H1 (cell line): ENCODE measurements around the gene RAET1E. TPM values are rescaled to one million over a fixed set of nuclear protein-coding genes. Genes with fewer than 3 reads are reported as not detected.

ENCODE experiments used
- CTCF ChIA-PET: fragments of 300-600 bp; sonication (Branson Sonifier 250); formaldehyde crosslinking; loops from one replicate; lab custom pipeline; 2021; ENCODE audit not compliant: partially characterized antibody; lab: Charles Lee
- POLR2A ChIA-PET: fragments of 300-600 bp; sonication (Branson Sonifier 250); formaldehyde crosslinking; loops from one replicate; lab custom pipeline; 2021; ENCODE audit warnings: inconsistent platforms; ENCODE audit not compliant: partially characterized antibody; lab: Charles Lee
- DNase-seq, 2 experiments: peaks; one replicate each; pipeline versions ENCODE4 v3.0.0 to v3.0.0-alpha.2; 2010 to 2022; ENCODE audit warnings: low spot score in 2 of 2, low read depth in 1 of 2, mixed read lengths in 1 of 2
- FAIRE-seq: peaks from 2 replicates; lab custom pipeline; 2011; peaks lifted over from hg19 to GRCh38; lab: Jason Lieb, UNC
- H2AFZ ChIP-seq: 2 replicates; pipeline ENCODE4 v1.8.1; 2012; ENCODE audit warnings: low read length, inconsistent platforms
- H2AK5ac ChIP-seq: 2 replicates; pipeline ENCODE4 v1.6.1; 2013; ENCODE audit warnings: low read depth, low read length
- H2BK120ac ChIP-seq: replicated peaks from 2 replicates; pipeline ENCODE3; 2013; ENCODE audit warnings: low read depth, low read length, inconsistent platforms
- H2BK12ac ChIP-seq: 2 replicates; pipeline ENCODE4 v1.6.1; 2013; ENCODE audit warnings: low read depth, low read length
- H2BK15ac ChIP-seq: 2 replicates; pipeline ENCODE4 v1.6.1; 2013; ENCODE audit warnings: low read length
- H2BK20ac ChIP-seq: 2 replicates; pipeline ENCODE4 v1.6.1; 2013; ENCODE audit warnings: low read length
- H2BK5ac ChIP-seq: 2 replicates; pipeline ENCODE4 v1.6.1; 2013; ENCODE audit warnings: low read depth, low read length
- H3K14ac ChIP-seq: 2 replicates; pipeline ENCODE4 v1.6.1; 2013; ENCODE audit warnings: inconsistent platforms; ENCODE audit not compliant: insufficient read length
- H3K18ac ChIP-seq: 2 replicates; pipeline ENCODE4 v1.6.1; 2013; ENCODE audit warnings: low read length; ENCODE audit errors: extremely low read depth
- H3K23ac ChIP-seq: 2 replicates; pipeline ENCODE4 v1.6.1; 2013; ENCODE audit warnings: inconsistent platforms; ENCODE audit not compliant: insufficient read length
- H3K23me2 ChIP-seq: 2 replicates; pipeline ENCODE4 v1.6.1; 2013; ENCODE audit warnings: low read depth, low read length
- H3K27ac ChIP-seq: 2 replicates; pipeline ENCODE4 v1.6.1; 2011; ENCODE audit warnings: low read depth, low read length, inconsistent platforms
- H3K27me3 ChIP-seq, 4 experiments: replicated peaks in 1 of 4; 1 replicate in 1 of 4; 2 replicates in 3 of 4; pipeline versions ENCODE4 v1.6.1 to v1.8.1; 2011 to 2013; ENCODE audit warnings: low read length in 3 of 4, mild to moderate bottlenecking in 3 of 4, inconsistent platforms in 2 of 4, mixed read lengths in 2 of 4, moderate library complexity in 1 of 4; ENCODE audit not compliant: control insufficient read depth in 3 of 4, insufficient read depth in 3 of 4; ENCODE audit errors: extremely low read depth in 1 of 4
- H3K36me3 ChIP-seq, 4 experiments: 2 replicates each; pipeline versions ENCODE4 v1.6.1 to v1.8.1; 2011 to 2013; ENCODE audit warnings: mild to moderate bottlenecking in 4 of 4, low read length in 3 of 4, moderate library complexity in 2 of 4, control low read depth in 1 of 4, inconsistent platforms in 1 of 4; ENCODE audit not compliant: insufficient read depth in 4 of 4, control insufficient read depth in 2 of 4
- H3K4ac ChIP-seq: replicated peaks from 2 replicates; pipeline ENCODE3; 2013; ENCODE audit warnings: low read length, low read depth, mixed read lengths, inconsistent platforms; ENCODE audit not compliant: insufficient read length
- H3K4me1 ChIP-seq, 4 experiments: replicated peaks in 1 of 4; 1 replicate in 1 of 4; 2 replicates in 3 of 4; pipeline versions ENCODE4 v1.6.1 to v1.8.1; 2011 to 2013; ENCODE audit warnings: low read length in 3 of 4, inconsistent platforms in 2 of 4, mixed read lengths in 1 of 4; ENCODE audit not compliant: insufficient read depth in 4 of 4, control insufficient read depth in 3 of 4
- H3K4me2 ChIP-seq, 2 experiments: 2 replicates each; pipeline versions ENCODE4 v1.6.1 to v1.8.1; 2011 to 2013; ENCODE audit warnings: low read depth in 2 of 2, low read length in 2 of 2, control low read depth in 1 of 2, inconsistent platforms in 1 of 2, mild to moderate bottlenecking in 1 of 2; ENCODE audit not compliant: insufficient read depth in 1 of 2
- H3K4me3 ChIP-seq, 4 experiments: fragments of 200-600, 300-600 bp in 1 of 4; sonication (generic), shearing (Covaris generic), sonication (Bioruptor Twin) in 1 of 4; 2 replicates each; pipeline versions ENCODE4 v1.5.1 to v1.8.1; 2011 to 2016; ENCODE audit warnings: low read length in 4 of 4, low read depth in 3 of 4, control low read depth in 2 of 4, inconsistent platforms in 2 of 4, mild to moderate bottlenecking in 2 of 4, mixed read lengths in 1 of 4, moderate library complexity in 1 of 4; ENCODE audit not compliant: insufficient read depth in 2 of 4; ENCODE audit errors: extremely low read depth in 1 of 4
- H3K56ac ChIP-seq: replicated peaks from 2 replicates; pipeline ENCODE3; 2013; ENCODE audit warnings: low read depth, mild to moderate bottlenecking, mixed read lengths, low read length, inconsistent platforms; ENCODE audit not compliant: insufficient read length
- H3K79me1 ChIP-seq: 2 replicates; pipeline ENCODE4 v1.6.1; 2013; ENCODE audit warnings: low read depth, low read length, control low read depth
- H3K79me2 ChIP-seq, 2 experiments: 2 replicates each; pipeline versions ENCODE4 v1.6.1 to v1.8.1; 2012 to 2013; ENCODE audit warnings: low read length in 2 of 2, mild to moderate bottlenecking in 2 of 2, inconsistent platforms in 1 of 2; ENCODE audit not compliant: insufficient read depth in 2 of 2, control insufficient read depth in 1 of 2
- H3K9ac ChIP-seq, 4 experiments: replicated peaks in 1 of 4; 1 replicate in 1 of 4; 2 replicates in 3 of 4; pipeline versions ENCODE4 v1.6.1 to v1.8.1; 2011 to 2013; ENCODE audit warnings: low read depth in 3 of 4, low read length in 3 of 4, control low read depth in 2 of 4, mild to moderate bottlenecking in 2 of 4, moderate library complexity in 2 of 4, inconsistent platforms in 1 of 4; ENCODE audit errors: extremely low read depth in 1 of 4
- H3K9me3 ChIP-seq, 2 experiments: 2 replicates each; pipeline versions ENCODE4 v1.6.1 to v1.8.1; 2012 to 2013; ENCODE audit warnings: mild to moderate bottlenecking in 2 of 2, moderate library complexity in 2 of 2, control low read depth in 1 of 2, inconsistent platforms in 1 of 2, low read depth in 1 of 2, low read length in 1 of 2, mixed read lengths in 1 of 2; ENCODE audit not compliant: insufficient read depth in 2 of 2
- H4K20me1 ChIP-seq, 2 experiments: replicated peaks in 1 of 2; 2 replicates each; pipeline versions ENCODE3 to v1.8.1; 2011 to 2013; ENCODE audit warnings: inconsistent platforms in 2 of 2, low read length in 2 of 2, mild to moderate bottlenecking in 1 of 2; ENCODE audit not compliant: insufficient read depth in 2 of 2, control insufficient read depth in 1 of 2
- H4K5ac ChIP-seq: 2 replicates; pipeline ENCODE4 v1.6.1; 2013; ENCODE audit warnings: low read length, low read depth, mixed read lengths, inconsistent platforms; ENCODE audit not compliant: insufficient read length
- H4K8ac ChIP-seq: 2 replicates; pipeline ENCODE4 v1.8.0; 2013; ENCODE audit warnings: mild to moderate bottlenecking, moderate library complexity, low read length, inconsistent platforms; ENCODE audit not compliant: insufficient read depth; ENCODE audit errors: extremely low read depth
- H4K91ac ChIP-seq: replicated peaks from 2 replicates; pipeline ENCODE3; 2013; ENCODE audit warnings: low read length, mixed read lengths, inconsistent platforms; ENCODE audit not compliant: insufficient read length
- ATF2 ChIP-seq: IDR thresholded peaks from 2 replicates; pipeline ENCODE4 v1.6.1; 2012; ENCODE audit warnings: low read length, inconsistent platforms
- BACH1 ChIP-seq: IDR thresholded peaks from 2 replicates; pipeline ENCODE4 v1.6.1; 2012; ENCODE audit warnings: low read length, improper control_type of control experiment
- EP300 ChIP-seq, 2 experiments: IDR thresholded peaks; 1 replicate in 1 of 2; 2 replicates in 1 of 2; pipeline ENCODE4 v1.6.1; 2011 to 2012; ENCODE audit warnings: low read depth in 2 of 2, low read length in 2 of 2, mild to moderate bottlenecking in 2 of 2, borderline replicate concordance in 1 of 2, inconsistent platforms in 1 of 2, moderate library complexity in 1 of 2
- SAP30 ChIP-seq: fragments of 300-600 bp; sonication (generic); IDR thresholded peaks from 2 replicates; pipeline ENCODE4 v1.7.1; 2012; ENCODE audit warnings: low read length, moderate library complexity, mild to moderate bottlenecking, inconsistent platforms; ENCODE audit not compliant: insufficient read depth, insufficient replicate concordance
- WGBS, 2 experiments: shearing (Covaris generic) in 1 of 2; methylation state at CpG; one replicate each; pipeline versions ENCODE4 v1.1.6 to v1.1.7; 2013 to 2015; ENCODE audit warnings: low lambda C conversion rate in 2 of 2, mixed read lengths in 2 of 2, inconsistent platforms in 1 of 2, low coverage in 1 of 2, missing lambda C conversion rate in 1 of 2; ENCODE audit not compliant: insufficient replicate concordance in 2 of 2, insufficient coverage in 1 of 2, insufficient read length in 1 of 2; ENCODE audit errors: extremely low coverage in 1 of 2, missing lambda C conversion rate in 1 of 2; 5-methylcytosine and 5-hydroxymethylcytosine counted together
- polyA plus RNA-seq, 7 experiments: library from polyadenylated mRNA; depleted of rRNA in 3 of 7; stranded (reverse) in 5 of 7; unstranded in 2 of 7; fragments of >200 nt in 5 of 7; fragments of 200-250 nt in 2 of 7; gene quantifications; 1 replicate in 5 of 7; 2 replicates in 1 of 7; 4 replicates in 1 of 7; pipeline versions ENCODE4 v1.2.1 to v1.2.3, GENCODE V29; 2011 to 2013; ENCODE audit warnings: missing spikeins in 2 of 7, mixed read lengths in 2 of 7
- total RNA-seq: library from RNA; stranded (reverse); fragmentation: NEBNext Ultra II Directional; extraction: Animal tissue kit (Norgen Biotek cat#: 25700); gene quantifications from 2 replicates; pipeline ENCODE4 v1.2.1, GENCODE V29; 2021

Gene RAET1E
- total and polyA plus RNA-seq, 2 of the 8 experiments (the other 6 are each of a cell fraction or from before 2014, with no cell fraction given), result not detected

GRCh38 chr6:149859368-149859767 lies 38.5 kb downstream of the RAET1E start:
- no peak for FAIRE-seq
- H4K20me1 ChIP-seq, result peaks cover 4 to 13% of the 10 kb centered on the region in 2 experiments
- TF ChIP-seq EP300 (IDR thresholded peaks at IDR 0.05; ENCODE audit: borderline replicate concordance in 1 of 2, low read depth in 2 of 2, low read length in 2 of 2), result no peak
- no peak for TF ChIP-seq BACH1
- no peak for TF ChIP-seq ATF2
- TF ChIP-seq SAP30, result no peak
- TF ChIP-seq, all 59 proteins: peak for 0
- no peak overlapping the region for H3K23ac ChIP-seq
- H3K14ac ChIP-seq, result no peak overlapping the region
- H3K4me2 ChIP-seq, result no peak overlapping the region
- no peak overlapping the region for H2BK120ac ChIP-seq
- H4K8ac ChIP-seq, result no peak overlapping the region
- no peak overlapping the region for H3K18ac ChIP-seq
- H2BK20ac ChIP-seq, result no peak overlapping the region
- H2AK5ac ChIP-seq, result no peak overlapping the region
- H4K5ac ChIP-seq, result no peak overlapping the region
- peaks cover 10% of the 10 kb centered on the region; the same call in 1 of the 2 replicates for H3K23me2 ChIP-seq
- H3K56ac ChIP-seq, result no peak overlapping the region
- DNase-seq, result no peak
- H3K9ac ChIP-seq, result no peak overlapping the region
- 82% methylated on average over 7 of the region's 7 CpGs; no CpG with 5 or more reads in 1 of the 2 experiments for WGBS, 2 experiments
- no peak overlapping the region for H4K91ac ChIP-seq
- H2BK12ac ChIP-seq, result no peak overlapping the region
- no peak overlapping the region for H2BK5ac ChIP-seq
- ChIA-PET POLR2A (no interaction called here), CTCF (interaction anchor here (0.6 to 1.8 kb wide), 5 partner anchors 14 to 123 kb away, joined by 3 to 5 read pairs (median 4); no protein-coding TSS in a partner anchor)
- no peak overlapping the region for H2BK15ac ChIP-seq
- H3K27ac ChIP-seq, result no peak overlapping the region
- peaks cover 0 to 10% of the 10 kb centered on the region in 2 experiments; a peak in 2 of 4 replicates for H3K79me2 ChIP-seq
- H3K4me3 ChIP-seq, result no peak overlapping the region
- no peak overlapping the region for H2AFZ ChIP-seq
- H3K9me3 ChIP-seq, result no peaks in the 10 kb centered on the region
- H3K4ac ChIP-seq, result no peak overlapping the region
- no peaks in the 10 kb centered on the region for H3K36me3 ChIP-seq
- H3K4me1 ChIP-seq, result peaks cover 4 to 23% (median 9%) of the 10 kb centered on the region in 4 experiments; a peak in 6 of 7 replicates
- H3K79me1 ChIP-seq, result peaks cover 6% of the 10 kb centered on the region; the same call in 1 of the 2 replicates
- peaks cover 0 to 13% (median 5%) of the 10 kb centered on the region in 4 experiments; a peak in 5 of 7 replicates for H3K27me3 ChIP-seq
